GM12873 (cell line): ENCODE results near the gene PLEKHA8.

Experiments used
- TF ChIP-seq, protein P1 (sequence below): IDR thresholded peaks from 2 replicates; pipeline ENCODE4 v1.5.1; 2012; ENCODE audit warnings: low read depth, mild to moderate bottlenecking, moderate library complexity, low read length, control low read depth; ENCODE audit not compliant: insufficient read depth; ENCODE audit errors: missing control alignments

PLEKHA8 gene

GRCh38 chr7:30023524-30023923 is 4.7 kb upstream of the PLEKHA8 start:
- TF ChIP-seq, protein P1, sequence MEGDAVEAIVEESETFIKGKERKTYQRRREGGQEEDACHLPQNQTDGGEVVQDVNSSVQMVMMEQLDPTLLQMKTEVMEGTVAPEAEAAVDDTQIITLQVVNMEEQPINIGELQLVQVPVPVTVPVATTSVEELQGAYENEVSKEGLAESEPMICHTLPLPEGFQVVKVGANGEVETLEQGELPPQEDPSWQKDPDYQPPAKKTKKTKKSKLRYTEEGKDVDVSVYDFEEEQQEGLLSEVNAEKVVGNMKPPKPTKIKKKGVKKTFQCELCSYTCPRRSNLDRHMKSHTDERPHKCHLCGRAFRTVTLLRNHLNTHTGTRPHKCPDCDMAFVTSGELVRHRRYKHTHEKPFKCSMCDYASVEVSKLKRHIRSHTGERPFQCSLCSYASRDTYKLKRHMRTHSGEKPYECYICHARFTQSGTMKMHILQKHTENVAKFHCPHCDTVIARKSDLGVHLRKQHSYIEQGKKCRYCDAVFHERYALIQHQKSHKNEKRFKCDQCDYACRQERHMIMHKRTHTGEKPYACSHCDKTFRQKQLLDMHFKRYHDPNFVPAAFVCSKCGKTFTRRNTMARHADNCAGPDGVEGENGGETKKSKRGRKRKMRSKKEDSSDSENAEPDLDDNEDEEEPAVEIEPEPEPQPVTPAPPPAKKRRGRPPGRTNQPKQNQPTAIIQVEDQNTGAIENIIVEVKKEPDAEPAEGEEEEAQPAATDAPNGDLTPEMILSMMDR, result no peak

- TF ChIP-seq, protein P1, result no peak
Measured at GRCh38 chr7:30026229-30027064, 1.8 kb upstream of the PLEKHA8 start, which contains the start of gene FKBP14. TSS of gene FKBP14 (minus strand) at chr7:30026702. CDS start at chr7:30026508, 194 bp downstream.

DNA sequence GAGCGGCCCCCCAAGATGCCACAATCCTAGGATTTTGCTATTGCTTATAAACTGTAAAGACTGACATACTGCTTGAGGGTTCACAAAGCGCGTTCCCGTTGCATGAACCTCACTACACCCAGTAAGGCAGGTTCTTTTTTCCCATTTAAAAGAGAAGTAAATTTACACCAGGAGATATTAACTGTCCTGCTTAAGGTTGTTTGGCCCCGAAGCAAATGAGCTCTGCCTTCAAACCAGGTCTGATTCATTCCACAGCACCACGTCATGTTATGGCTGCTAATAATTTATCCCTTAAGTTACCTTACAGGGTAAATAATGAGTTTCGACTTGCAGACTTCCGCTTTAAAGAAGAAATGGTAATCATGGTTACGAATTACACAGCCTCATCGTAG is 1.2 kb upstream of the PLEKHA8 start:
- TF ChIP-seq, protein P1, result no peak

DNA sequence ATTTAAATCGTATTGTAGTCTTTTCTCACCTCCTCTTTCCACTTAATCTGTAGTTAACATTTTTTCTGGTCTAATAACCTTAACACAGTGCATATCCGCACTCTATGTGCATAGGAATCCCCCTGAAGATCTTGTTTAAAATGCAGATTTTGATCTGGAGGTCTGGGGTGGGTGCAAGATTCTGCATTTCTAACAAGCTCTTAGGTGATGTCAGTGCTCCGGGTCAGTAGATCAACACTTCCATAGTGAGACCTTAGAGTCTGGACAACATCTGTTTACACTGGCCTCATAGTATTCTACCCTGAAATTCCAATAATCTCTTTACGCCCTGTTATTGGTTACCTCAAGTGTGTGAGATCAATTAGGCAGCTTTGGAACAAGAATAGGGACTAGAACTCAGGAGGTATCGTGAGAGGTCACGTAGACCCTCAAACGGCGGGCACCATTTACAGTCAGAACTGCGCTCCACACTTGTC is 434 bp upstream of the PLEKHA8 start:
- TF ChIP-seq, protein P1, result no peak

DNA sequence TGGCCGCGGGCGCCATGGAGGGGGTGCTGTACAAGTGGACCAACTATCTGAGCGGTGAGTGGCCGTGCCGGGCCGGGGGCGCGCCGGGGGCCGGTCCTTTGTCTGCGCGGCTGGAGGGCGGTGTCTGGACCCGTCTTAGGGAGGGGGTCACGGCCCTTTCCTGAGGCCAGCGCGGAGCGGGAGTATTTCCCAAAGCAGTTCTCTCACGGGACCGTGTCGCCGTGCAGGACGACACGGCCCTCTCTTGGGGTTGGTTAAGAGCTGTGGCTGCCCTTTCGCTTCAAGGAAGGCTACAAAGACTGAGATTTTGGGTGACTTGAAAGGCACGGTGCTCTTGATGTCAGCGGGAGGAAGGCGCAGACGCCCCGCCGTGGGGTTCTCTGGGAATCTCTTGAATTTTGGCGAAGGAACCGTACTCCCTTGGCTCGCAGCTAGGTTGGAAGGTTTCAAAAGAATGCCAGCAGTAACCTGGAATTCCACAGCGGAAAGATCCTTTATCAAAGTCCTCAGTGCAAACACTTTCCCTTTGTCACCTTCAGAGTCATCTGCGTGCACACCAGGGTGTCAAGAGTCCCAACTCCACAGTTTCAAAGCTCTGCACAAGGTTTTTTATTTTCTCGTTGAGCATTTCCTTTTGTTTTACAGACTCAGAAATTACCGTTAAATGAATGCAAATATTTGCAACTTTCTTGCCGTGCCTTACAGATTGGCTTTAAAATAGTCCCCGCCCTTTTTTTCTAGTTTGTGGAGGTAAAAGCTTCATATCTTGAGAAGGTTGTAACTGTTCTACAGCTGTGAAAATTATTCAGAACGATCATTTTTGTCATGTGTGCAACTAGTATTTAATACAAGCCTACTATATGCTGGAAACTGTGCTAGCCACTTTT is 780 bp downstream of the PLEKHA8 start:
- TF ChIP-seq, protein P1, result peak; percentile 4

DNA sequence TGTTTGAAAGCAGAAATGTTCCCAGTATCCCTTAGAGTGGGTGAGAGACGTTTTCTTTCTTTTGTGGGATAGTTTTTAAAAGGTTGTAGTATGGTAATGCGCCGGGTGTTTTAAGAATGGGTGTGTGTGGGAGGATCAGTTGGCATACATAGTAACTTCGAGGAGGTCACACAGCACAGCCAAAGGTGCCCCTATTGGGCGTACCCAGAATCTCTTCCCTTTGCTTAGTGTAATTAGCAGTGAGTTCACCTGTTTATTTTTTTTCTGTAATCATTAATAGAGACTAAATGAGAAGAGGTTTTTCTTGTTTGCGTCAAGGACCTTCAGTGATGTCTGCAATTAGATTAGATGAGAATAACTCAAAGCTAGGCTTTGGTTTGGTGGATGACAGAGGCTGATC is 1.5 kb downstream of the PLEKHA8 start:
- TF ChIP-seq, protein P1, result peak; percentile 33
